ENCODE data around the gene EDN2.

The EDN2 gene

GRCh38 chr1:41482001-41482765 lies 2.3 kb downstream of the EDN2 start:
- DNase-seq: no peak

- DNase-seq: no peak
These were observed 3.2 kb downstream of the EDN2 start for GRCh38 chr1:41481109-41481775.

GRCh38 chr1:41480204-41481108 lies 4.0 kb downstream of the EDN2 start:
- DNase-seq: no peak

- DNase-seq: no peak
These were observed 4.7 kb downstream of the EDN2 start for GRCh38 chr1:41479808-41480160.

GRCh38 chr1:41479000-41479807 lies 5.3 kb downstream of the EDN2 start:
- DNase-seq: no peak

- no peak for DNase-seq
These were observed 6.2 kb downstream of the EDN2 start for GRCh38 chr1:41478118-41478748.

GRCh38 chr1:41476807-41477361 lies 7.6 kb downstream of the EDN2 start:
- no peak for DNase-seq

GRCh38 chr1:41475859-41476567 lies 8.5 kb downstream of the EDN2 start:
- no peak for DNase-seq

- DNase-seq: no peak
These were observed 9.1 kb downstream of the EDN2 start for GRCh38 chr1:41475346-41475745.

GRCh38 chr1:41474490-41475271 lies 9.8 kb downstream of the EDN2 start:
- DNase-seq: no peak

GRCh38 chr1:41473738-41474362 lies 10.6 kb downstream of the EDN2 start:
- DNase-seq: no peak

- no peak for DNase-seq
These were observed 12.8 kb downstream of the EDN2 start for GRCh38 chr1:41471658-41472057.

GRCh38 chr1:41469706-41470105 lies 14.8 kb downstream of the EDN2 start:
- no peak for DNase-seq

- DNase-seq: no peak
These were observed 16.2 kb downstream of the EDN2 start for GRCh38 chr1:41468122-41468762.

GRCh38 chr1:41467673-41468072 lies 16.8 kb downstream of the EDN2 start:
- DNase-seq: no peak

GRCh38 chr1:41466146-41466545 lies 18.3 kb downstream of the EDN2 start:
- DNase-seq: no peak

- no peak for DNase-seq
These were observed 18.7 kb downstream of the EDN2 start for GRCh38 chr1:41465741-41466140.

GRCh38 chr1:41464885-41465284 lies 19.6 kb downstream of the EDN2 start:
- DNase-seq: peak; percentile 100

- DNase-seq: no peak
These were observed 21.0 kb downstream of the EDN2 start for GRCh38 chr1:41463516-41463915.

GRCh38 chr1:41462680-41463004 lies 21.8 kb downstream of the EDN2 start:
- DNase-seq: no peak
